Spleen (tissue), 11 donors: ENCODE data around the gene ERCC2. TPM values are rescaled to one million over a fixed set of nuclear protein-coding genes. Genes with fewer than 3 reads are reported as not detected.

ENCODE experiments used
- DNase-seq: peaks from one replicate; pipeline ENCODE4 v3.0.0-alpha.2; 2020
- H3K27ac ChIP-seq, 8 donors: fragments of 200-600 bp; sonication (generic) in 7 of 8; 1 replicate in 4 of 8; 2 replicates in 4 of 8; pipeline versions ENCODE4 v1.5.0 to v1.8.0; 2016 to 2021; ENCODE audit warnings: inconsistent platforms in 4 of 8, mild to moderate bottlenecking in 4 of 8, moderate library complexity in 1 of 8
- H3K27me3 ChIP-seq, 7 donors: fragments of 200-600 bp; sonication (generic) in 6 of 7; replicated peaks in 1 of 7; 1 replicate in 4 of 7; 2 replicates in 3 of 7; pipeline versions ENCODE4 v1.5.0 to v1.8.0; 2016 to 2021; ENCODE audit warnings: inconsistent platforms in 3 of 7, mild to moderate bottlenecking in 1 of 7
- H3K36me3 ChIP-seq, 6 donors: fragments of 200-600 bp; sonication (generic) in 5 of 6; 1 replicate in 4 of 6; 2 replicates in 2 of 6; pipeline versions ENCODE4 v1.5.0 to v1.8.0; 2016 to 2021; ENCODE audit warnings: inconsistent platforms in 2 of 6
- H3K4me1 ChIP-seq, 6 donors: fragments of 200-600 bp; sonication (generic) in 5 of 6; 1 replicate in 3 of 6; 2 replicates in 3 of 6; pipeline versions ENCODE4 v1.5.0 to v1.8.0; 2016 to 2021; ENCODE audit warnings: inconsistent platforms in 3 of 6
- H3K4me3 ChIP-seq, 8 donors: fragments of 200-600 bp; sonication (generic) in 7 of 8; 1 replicate in 4 of 8; 2 replicates in 4 of 8; pipeline versions ENCODE4 v1.5.0 to v1.8.0; 2016 to 2021; ENCODE audit warnings: inconsistent platforms in 4 of 8, mild to moderate bottlenecking in 4 of 8, moderate library complexity in 2 of 8
- H3K9me3 ChIP-seq, 8 donors: fragments of 200-600 bp; sonication (generic) in 7 of 8; 1 replicate in 4 of 8; 2 replicates in 4 of 8; pipeline versions ENCODE4 v1.5.0 to v1.8.0; 2016 to 2021; ENCODE audit warnings: inconsistent platforms in 4 of 8
- POLR2A ChIP-seq, 3 donors: fragments of 450-650 bp; IDR thresholded peaks; one replicate each; pipeline ENCODE4 v1.5.1; 2017; ENCODE audit warnings: antibody characterized with exemption in 3 of 3, mild to moderate bottlenecking in 1 of 3
- POLR2AphosphoS5 ChIP-seq, 3 donors: sonication (generic); formaldehyde crosslinking; IDR thresholded peaks; one replicate each; pipeline ENCODE4 v1.5.1; 2017; ENCODE audit warnings: antibody characterized with exemption in 3 of 3
- whole genome bisulfite sequencing, 5 donors: extraction: QIAGEN DNeasy Blood & Tissue Kit in 3 of 5; methylation state at CpG; one replicate each; pipeline versions ENCODE4 v1.1.5 to v1.1.7; 2013 to 2018; 5-methylcytosine and 5-hydroxymethylcytosine counted together
- intact Hi-C: fragments of 100-400 bp; cut with DNase I; formaldehyde crosslinking; loops from one replicate; pipeline ENCODE4 v1.15.0; 2023; ENCODE audit warnings: low total_unique reads
- polyA plus RNA-seq, 3 donors: library from polyadenylated mRNA; stranded (reverse); fragments of 200-250 nt; gene quantifications; one replicate each; pipeline ENCODE4 v1.2.1, GENCODE V29; 2013
- total RNA-seq, 7 donors: library from RNA; depleted of rRNA in 3 of 7; stranded (reverse); fragments of >200 nt in 3 of 7; fragmentation: NEBNext Ultra II Directional in 4 of 7; extraction: Animal tissue kit (Norgen Biotek cat#: 25700) in 4 of 7; gene quantifications; one replicate each; pipeline versions ENCODE4 v1.1.0 to v1.2.1, GENCODE V29; 2016 to 2021
- TF ChIP-seq, protein P1 (sequence below), 11 experiments: fragments of 200-600 bp in 7 of 11; fragments of 450-650 bp in 4 of 11; sonication (generic) in 4 of 11; IDR thresholded peaks in 8 of 11; conservative IDR thresholded peaks in 3 of 11; 1 replicate in 7 of 11; 2 replicates in 4 of 11; pipeline versions ENCODE4 v1.4.0 to v1.8.0; 2016 to 2021; ENCODE audit warnings: antibody characterized with exemption in 11 of 11, inconsistent platforms in 4 of 11, mild to moderate bottlenecking in 1 of 11
- donor health status: healthy with polysubstance abuse.
- donor health status: DM: no; HTN: no; CAD: no; lungs with moderate emphysema.
- donor health status: DM: no; HTN: no; CAD: no.
- donor health status: Bipolar disorder and iron deficiency.
- donor health status: healthy.
- donor health status: DM: no; HTN: no; CAD: no.
- donor health status: DM: yes; HTN: yes; CAD: no.

ERCC2 gene
- total and polyA plus RNA-seq, 10 donors = 11.5 to 22.1 (median 16.0) TPM

DNA sequence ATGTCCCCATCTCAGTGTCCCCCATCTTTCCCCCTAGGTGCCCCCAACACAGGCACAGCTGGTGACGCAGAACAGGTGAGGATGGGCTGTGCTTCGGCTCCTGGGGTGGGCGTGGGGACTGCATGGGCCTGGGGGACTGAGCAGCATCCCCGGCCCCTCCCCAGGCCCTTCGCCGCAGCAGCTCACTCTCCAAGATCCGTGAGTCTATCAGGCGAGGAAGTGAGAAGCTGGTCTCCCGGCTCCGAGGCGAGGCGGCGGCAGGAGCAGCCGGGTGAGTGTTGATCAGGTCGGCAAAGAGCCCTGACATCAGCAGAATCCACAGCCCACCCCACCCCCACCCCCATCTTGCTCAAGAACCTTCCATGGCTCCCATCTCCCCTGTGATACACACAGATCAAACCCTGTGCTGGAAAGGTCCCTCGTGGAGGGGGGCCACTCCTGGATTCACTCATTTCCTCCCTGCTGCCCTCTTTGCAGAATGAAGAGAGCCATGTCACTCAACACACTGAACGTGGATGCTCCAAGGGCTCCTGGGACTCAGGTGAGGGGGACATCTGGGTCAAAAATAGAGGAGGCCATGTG lies 19.8 kb downstream of the ERCC2 start:
- 87 to 96% (median 89%) methylated on average over 9 to 17 of the region's 17 CpGs for WGBS, 5 donors
- no peak for DNase-seq
- H3K27ac ChIP-seq = no peak overlapping the region
- H3K4me3 ChIP-seq = no peak overlapping the region
- TF ChIP-seq, protein P1, sequence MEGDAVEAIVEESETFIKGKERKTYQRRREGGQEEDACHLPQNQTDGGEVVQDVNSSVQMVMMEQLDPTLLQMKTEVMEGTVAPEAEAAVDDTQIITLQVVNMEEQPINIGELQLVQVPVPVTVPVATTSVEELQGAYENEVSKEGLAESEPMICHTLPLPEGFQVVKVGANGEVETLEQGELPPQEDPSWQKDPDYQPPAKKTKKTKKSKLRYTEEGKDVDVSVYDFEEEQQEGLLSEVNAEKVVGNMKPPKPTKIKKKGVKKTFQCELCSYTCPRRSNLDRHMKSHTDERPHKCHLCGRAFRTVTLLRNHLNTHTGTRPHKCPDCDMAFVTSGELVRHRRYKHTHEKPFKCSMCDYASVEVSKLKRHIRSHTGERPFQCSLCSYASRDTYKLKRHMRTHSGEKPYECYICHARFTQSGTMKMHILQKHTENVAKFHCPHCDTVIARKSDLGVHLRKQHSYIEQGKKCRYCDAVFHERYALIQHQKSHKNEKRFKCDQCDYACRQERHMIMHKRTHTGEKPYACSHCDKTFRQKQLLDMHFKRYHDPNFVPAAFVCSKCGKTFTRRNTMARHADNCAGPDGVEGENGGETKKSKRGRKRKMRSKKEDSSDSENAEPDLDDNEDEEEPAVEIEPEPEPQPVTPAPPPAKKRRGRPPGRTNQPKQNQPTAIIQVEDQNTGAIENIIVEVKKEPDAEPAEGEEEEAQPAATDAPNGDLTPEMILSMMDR (IDR thresholded peaks at IDR 0.05 in 8 of 11, conservative IDR thresholded peaks at IDR 0.05 in 3 of 11) = no peak
- no peak for TF ChIP-seq POLR2A (IDR thresholded peaks at IDR 0.05)
- H3K4me1 ChIP-seq = no peaks in the 10 kb centered on the region
- intact Hi-C loops = no loop called here
- no peaks in the 10 kb centered on the region for H3K9me3 ChIP-seq
- peaks cover 0 to 57% (median 31%) of the 10 kb centered on the region in 6 donors for H3K36me3 ChIP-seq
- H3K27me3 ChIP-seq = peaks cover 0 to 27% (median 4%) of the 10 kb centered on the region in 7 donors

DNA sequence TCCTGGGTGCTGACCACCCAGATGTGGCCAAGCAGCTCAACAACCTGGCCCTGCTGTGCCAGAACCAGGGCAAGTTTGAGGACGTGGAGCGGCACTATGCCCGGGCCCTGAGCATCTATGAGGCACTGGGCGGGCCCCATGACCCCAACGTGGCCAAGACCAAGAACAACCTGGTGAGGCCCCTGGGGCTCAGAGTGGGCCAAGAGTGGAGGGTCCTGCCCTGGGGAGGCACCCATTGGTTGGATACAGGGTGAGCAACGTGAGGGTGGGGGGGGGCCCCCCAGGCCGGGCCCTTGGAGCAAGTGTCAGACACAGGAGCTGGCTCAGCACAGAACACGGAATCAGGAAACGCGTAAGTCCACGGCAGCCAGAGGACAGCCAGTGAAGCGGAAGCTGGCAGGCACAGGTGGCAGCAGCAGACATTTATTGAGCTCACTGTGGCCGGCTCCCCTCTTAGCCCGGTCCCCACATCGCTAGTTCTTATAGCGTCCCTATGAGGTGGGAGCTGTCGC lies 20.9 kb downstream of the ERCC2 start:
- Histone ChIP-seq H3K27ac (no peak overlapping the region), H3K36me3 (peaks cover 0 to 46% (median 30%) of the 10 kb centered on the region in 6 donors), H3K9me3 (no peaks in the 10 kb centered on the region), H3K27me3 (peaks cover 0 to 38% (median 6%) of the 10 kb centered on the region in 7 donors), H3K4me1 (no peaks in the 10 kb centered on the region), H3K4me3 (no peak overlapping the region)
- DNase-seq = no peak
- TF ChIP-seq, protein P1 (IDR thresholded peaks at IDR 0.05 in 8 of 11, conservative IDR thresholded peaks at IDR 0.05 in 3 of 11) = no peak
- TF ChIP-seq POLR2AphosphoS5 (IDR thresholded peaks at IDR 0.05) = no peak
- no peak for TF ChIP-seq POLR2A (IDR thresholded peaks at IDR 0.05)
- 87 to 98% (median 90%) methylated on average over 14 to 17 of the region's 17 CpGs for WGBS, 5 donors
- intact Hi-C loops = no loop called here

DNA sequence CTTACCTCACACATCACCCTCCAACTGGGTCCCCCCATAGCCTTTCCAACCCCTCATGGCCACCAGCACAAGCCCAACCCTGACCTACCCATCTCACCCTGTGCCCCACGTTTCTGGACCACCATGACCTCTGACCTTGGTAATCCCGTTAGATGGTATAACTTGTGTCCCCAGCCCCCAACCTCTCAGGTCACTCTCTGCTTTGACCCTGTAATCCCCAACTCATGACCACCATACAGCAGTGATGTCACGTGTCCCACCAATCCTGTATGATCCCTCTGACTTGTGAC lies 21.3 kb downstream of the ERCC2 start:
- peaks cover 0 to 40% (median 6%) of the 10 kb centered on the region in 7 donors for H3K27me3 ChIP-seq
- intact Hi-C loops = no loop called here
- TF ChIP-seq POLR2AphosphoS5 (IDR thresholded peaks at IDR 0.05) (no peak), POLR2A (IDR thresholded peaks at IDR 0.05) (no peak)
- TF ChIP-seq, protein P1 (IDR thresholded peaks at IDR 0.05 in 8 of 11, conservative IDR thresholded peaks at IDR 0.05 in 3 of 11) = no peak
- no peaks in the 10 kb centered on the region for H3K4me1 ChIP-seq
- H3K36me3 ChIP-seq = peaks cover 0 to 42% (median 27%) of the 10 kb centered on the region in 6 donors
- H3K27ac ChIP-seq = no peak overlapping the region
- 63 to 79% (median 73%) methylated on average over 3 of the region's 3 CpGs for WGBS, 5 donors
- H3K4me3 ChIP-seq = no peak overlapping the region
- no peaks in the 10 kb centered on the region for H3K9me3 ChIP-seq
- DNase-seq = no peak

DNA sequence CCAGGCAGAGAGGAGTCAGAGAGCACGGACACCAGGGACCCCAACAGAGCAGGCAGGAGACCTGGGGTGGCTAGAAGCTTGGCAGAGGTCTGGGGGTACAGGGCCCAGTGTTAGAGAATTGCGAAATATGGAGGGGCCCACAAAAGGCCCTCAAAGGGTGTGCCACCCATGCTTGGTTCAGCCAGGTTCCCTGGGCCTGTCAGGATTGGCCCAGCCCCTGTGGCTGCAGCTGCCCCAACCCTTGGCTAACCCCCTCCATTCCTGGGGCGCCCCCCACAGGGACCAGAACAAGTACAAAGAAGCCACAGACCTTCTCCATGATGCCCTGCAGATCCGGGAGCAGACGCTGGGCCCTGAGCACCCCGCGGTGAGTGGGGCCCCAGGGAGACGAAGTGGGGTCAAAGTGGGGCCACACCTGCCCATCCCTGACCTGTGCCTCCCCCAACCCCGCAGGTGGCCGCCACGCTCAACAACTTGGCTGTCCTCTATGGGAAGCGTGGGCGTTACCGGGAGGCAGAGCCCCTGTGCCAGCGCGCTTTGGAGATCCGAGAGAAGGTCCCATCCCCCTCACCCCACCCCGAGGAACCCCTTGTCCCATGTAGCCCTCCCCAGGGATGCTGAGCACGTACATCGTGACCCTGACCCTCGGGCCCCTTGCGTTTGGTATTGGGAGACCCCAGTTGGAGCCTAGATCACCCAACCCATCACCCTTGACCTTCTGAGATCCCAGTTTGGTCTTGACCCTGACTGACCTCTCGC lies 21.8 kb downstream of the ERCC2 start:
- DNase-seq = no peak
- Histone ChIP-seq H3K4me1 (no peaks in the 10 kb centered on the region), H3K4me3 (no peak overlapping the region), H3K27ac (no peak overlapping the region), H3K36me3 (peaks cover 0 to 36% (median 25%) of the 10 kb centered on the region in 6 donors), H3K27me3 (peaks cover 0 to 40% (median 6%) of the 10 kb centered on the region in 7 donors), H3K9me3 (no peaks in the 10 kb centered on the region)
- TF ChIP-seq POLR2AphosphoS5 (IDR thresholded peaks at IDR 0.05) (peak in 1 of 3 donors; percentile 46), POLR2A (IDR thresholded peaks at IDR 0.05) (no peak)
- intact Hi-C loops = no loop called here
- 74 to 83% (median 81%) methylated on average over 15 to 23 of the region's 23 CpGs for WGBS, 5 donors
